GM18909 (cell line): ENCODE measurements around the gene MTUS2.
"Not testable (repeated sequence)": the region's sequence is repeated elsewhere in the genome, so short reads cannot be mapped to it uniquely, and the experiment has no call there.

Source experiments
- ATAC-seq: cut with Tn5 transposase; IDR thresholded peaks from one replicate; pipeline ENCODE4 v1.9.1; 2021; ENCODE audit warnings: mild to moderate bottlenecking; ENCODE audit not compliant: unreplicated experiment, poor library complexity

Gene MTUS2

GRCh38 chr13:28955264-28955966 lies 135.3 kb downstream of the MTUS2 start:
- ATAC-seq = no peak

- ATAC-seq = no peak
Observed at GRCh38 chr13:28958018-28958417, 137.9 kb downstream of the MTUS2 start.

GRCh38 chr13:28958441-28958840 lies 138.3 kb downstream of the MTUS2 start:
- no peak for ATAC-seq

GRCh38 chr13:28964052-28964451 lies 143.9 kb downstream of the MTUS2 start:
- no peak for ATAC-seq

GRCh38 chr13:28964803-28965202 lies 144.7 kb downstream of the MTUS2 start:
- ATAC-seq = no peak

DNA sequence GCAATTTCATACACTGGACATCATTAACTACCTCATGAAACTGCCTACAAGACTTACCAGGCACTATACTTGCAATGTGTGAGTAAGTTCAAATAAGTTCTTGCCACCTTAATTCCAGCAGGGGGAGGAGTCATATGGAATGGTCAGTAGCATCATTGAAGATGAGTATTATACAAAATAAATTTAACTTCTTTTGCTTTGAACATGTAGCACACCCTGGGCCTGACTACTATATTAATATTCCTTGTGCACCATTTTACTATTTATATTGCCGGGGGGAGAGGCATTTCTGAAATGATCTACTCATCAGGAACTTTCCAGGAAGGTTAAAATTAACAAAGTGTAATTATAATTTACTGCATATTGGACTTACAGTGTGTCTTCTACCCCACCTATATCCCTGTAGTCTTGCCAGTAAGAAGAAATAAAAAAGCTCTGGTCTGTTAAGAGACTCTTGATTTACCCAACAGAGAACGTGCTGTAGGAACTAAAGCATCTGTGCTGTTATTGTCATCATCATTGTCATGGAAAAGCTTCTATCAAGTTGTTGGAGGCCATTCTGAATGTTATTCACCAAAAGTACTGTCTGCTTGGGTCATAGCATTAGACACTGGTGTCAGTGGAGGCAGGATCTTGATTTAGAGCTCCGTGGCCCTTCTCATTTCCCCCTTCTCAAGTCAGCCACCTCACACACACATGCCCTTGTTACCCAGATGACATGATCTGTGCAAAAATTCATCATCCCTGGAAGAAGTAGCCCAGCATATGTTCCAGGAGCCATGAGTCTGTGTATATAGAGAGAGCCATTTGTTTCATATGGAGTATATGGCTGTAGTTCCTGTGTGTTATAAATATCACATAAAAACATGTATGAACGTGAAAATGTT lies 147.1 kb downstream of the MTUS2 start:
- ATAC-seq = no peak

DNA sequence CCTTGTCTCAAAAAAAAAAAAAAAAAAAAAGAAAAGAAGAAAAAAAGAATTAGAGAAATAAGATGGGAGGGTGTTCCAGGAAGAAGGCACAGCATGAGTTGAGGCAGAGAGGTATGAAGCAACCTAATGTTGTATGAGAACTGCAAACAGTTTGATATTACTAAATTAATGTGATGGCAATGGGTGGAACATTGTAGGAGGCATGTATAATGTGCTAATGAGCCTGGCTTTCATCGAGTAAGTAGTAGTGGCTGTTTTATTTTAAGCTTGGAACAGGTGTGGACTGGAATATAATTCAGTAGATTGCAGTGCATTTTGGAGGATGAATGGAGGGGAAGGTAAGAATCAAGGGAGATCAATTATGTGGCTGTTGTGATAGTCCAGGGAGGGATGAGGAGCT lies 156.1 kb downstream of the MTUS2 start:
- no peak for ATAC-seq

GRCh38 chr13:28976636-28977035 lies 156.5 kb downstream of the MTUS2 start:
- no peak for ATAC-seq

- no peak for ATAC-seq
Observed at GRCh38 chr13:28978574-28978973, 158.4 kb downstream of the MTUS2 start.

DNA sequence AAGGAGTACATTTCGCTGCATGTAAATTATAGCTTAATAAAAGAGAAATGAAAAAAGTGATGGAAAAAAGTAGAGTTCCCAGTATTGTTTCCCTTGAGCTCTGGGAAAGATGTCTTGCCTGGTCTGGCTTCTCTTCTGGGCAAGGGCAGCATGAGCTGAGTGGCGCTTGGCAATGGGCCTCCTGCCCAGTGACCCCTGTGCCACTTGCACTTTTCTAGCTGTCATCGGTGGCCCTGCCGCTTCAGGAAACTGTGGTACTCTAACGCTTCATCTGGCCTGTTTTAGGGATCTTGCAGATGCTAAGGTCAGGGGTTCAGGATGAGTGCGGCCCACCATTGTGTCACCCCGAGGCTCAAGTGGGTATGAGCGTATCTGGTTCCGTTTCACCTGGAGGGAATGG lies 161.4 kb downstream of the MTUS2 start:
- no peak for ATAC-seq

GRCh38 chr13:28983641-28984040 lies 163.5 kb downstream of the MTUS2 start:
- no peak for ATAC-seq

- no peak for ATAC-seq
Observed at GRCh38 chr13:28984326-28984725, 164.2 kb downstream of the MTUS2 start.

DNA sequence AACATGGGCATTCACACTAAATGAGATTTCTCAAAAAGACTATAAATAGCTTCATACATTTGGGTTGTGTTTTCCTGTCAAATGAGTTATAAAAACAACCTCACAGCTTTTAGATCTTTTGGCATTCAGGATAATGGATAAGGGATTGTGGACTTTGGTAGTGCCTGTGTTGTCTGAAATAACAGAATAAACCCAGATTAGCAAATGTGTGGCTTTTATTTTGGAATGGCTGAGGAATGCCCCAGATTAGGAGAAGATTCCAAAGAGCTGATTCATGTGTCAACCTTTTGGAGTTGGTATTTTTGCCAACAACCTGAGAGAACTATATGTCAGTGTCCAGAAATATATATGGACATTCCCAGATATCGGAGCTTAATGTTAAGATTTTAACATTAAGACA lies 164.7 kb downstream of the MTUS2 start:
- no peak for ATAC-seq

- ATAC-seq = not testable (repeated sequence)
Observed at GRCh38 chr13:28990378-28990777, 170.2 kb downstream of the MTUS2 start.

- ATAC-seq = no peak
Observed at GRCh38 chr13:28991764-28992163, 171.6 kb downstream of the MTUS2 start.

DNA sequence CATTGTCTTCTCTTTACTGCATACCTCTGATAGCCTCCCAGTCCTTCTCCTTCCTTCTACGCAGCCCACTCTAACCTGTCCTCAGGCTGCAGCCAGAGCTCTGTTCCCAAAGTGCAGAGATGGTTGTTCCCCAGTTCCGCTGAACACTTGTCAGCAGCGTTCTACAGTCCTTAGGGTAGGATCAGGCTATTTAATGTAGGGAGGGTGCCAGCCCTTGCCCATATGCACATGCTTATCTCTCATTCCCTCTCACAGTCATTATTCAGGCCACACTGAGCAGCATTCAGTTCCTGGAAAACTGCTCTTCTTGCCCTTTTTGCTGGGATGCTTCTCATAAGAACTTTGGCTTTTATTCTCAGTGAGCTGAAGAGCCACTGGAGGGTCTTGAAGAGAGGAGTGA lies 180.7 kb downstream of the MTUS2 start:
- no peak for ATAC-seq

DNA sequence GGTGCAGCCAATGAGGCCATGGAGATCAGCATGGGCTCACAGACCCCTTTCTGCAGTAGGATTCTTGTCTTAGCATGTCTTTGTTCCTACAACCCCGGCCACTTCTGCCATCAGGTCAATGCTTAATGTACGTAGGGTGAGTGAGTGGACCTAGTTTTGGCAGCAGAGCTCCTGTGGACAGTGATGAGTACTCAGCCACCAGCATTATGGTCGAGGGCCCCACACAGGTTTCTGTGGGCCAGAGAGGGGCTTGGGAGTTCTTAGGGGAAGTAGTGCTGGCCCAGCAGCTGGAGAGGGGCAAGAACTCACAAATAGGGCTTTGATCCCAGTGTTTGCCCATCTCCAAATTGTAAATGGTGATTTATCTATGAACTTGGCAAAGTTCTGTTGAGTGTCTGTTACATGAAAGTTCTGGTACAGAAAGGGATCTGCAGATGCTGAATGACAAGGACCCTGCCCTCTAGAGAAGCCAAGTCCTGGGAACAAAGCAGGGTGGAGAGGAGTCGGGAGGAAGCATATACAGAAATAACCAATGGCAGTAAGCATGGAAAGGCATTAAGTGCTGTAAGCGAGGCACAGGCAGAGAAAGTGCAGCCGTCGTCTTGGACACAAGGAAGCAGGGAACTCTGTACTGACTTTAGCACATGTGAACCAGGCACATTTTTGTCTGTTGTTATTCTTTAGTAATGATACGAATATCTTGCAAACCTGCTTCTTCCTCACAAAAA lies 185.1 kb downstream of the MTUS2 start:
- no peak for ATAC-seq

DNA sequence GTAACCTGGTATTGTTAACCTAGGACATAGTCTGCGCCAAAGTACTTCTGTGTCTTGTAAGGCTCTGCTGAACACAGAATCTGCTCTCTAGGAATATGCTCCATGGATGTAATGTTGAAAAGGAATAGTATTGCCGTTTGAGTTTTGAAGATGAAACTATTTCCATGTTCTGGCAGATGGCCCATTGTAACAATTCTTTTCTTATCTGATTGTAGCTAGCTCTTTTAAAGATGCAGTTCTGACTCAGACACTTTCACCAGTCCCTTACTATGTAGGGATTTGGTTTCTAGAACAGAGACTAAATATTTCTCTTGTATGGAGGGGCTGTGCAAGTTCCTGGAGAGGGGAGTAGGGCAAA lies 185.6 kb downstream of the MTUS2 start:
- ATAC-seq = no peak

- no peak for ATAC-seq
Observed at GRCh38 chr13:29006359-29006850, 186.3 kb downstream of the MTUS2 start.

DNA sequence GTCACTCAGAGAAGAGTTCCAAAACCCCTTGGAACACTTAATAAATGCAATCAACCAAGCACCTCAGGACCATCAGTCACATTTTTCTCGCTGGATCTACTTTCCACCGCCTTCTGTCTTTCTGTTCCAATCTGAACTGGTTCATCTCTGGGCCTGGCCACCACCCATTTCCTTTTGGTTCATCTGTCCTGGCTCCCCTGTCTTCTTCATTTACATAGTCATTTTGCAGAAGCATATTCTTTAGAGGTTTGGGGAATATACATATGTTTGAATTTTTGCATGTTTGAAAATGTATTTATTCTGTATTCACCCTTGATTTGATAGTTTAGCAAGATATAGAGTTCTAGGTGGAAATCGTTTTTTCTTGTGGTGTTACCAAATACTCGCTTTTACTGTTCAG lies 188.2 kb downstream of the MTUS2 start:
- ATAC-seq = no peak

GRCh38 chr13:29020314-29020713 lies 200.2 kb downstream of the MTUS2 start:
- no peak for ATAC-seq
